H1 (cell line): ENCODE data around the gene TMEM106C. TPM values are rescaled to one million over a fixed set of nuclear protein-coding genes. Genes with fewer than 3 reads are reported as not detected.

ENCODE experiments used
- BCL11A ChIP-seq, 2 experiments: IDR thresholded peaks; one replicate each; pipeline ENCODE4 v1.6.1; 2011; ENCODE audit warnings: low read depth in 2 of 2, low read length in 2 of 2, mild to moderate bottlenecking in 2 of 2
- CHD1 ChIP-seq: IDR thresholded peaks from 2 replicates; pipeline ENCODE4 v1.6.1; 2012; ENCODE audit warnings: low read depth, low read length, improper control_type of control experiment
- CTCF ChIP-seq, 3 experiments: IDR thresholded peaks; 1 replicate in 2 of 3; 2 replicates in 1 of 3; pipeline versions ENCODE4 v1.5.1 to v1.6.1; 2011; ENCODE audit warnings: low read length in 3 of 3, mild to moderate bottlenecking in 3 of 3, inconsistent platforms in 2 of 3, low read depth in 1 of 3, moderate library complexity in 1 of 3; ENCODE audit not compliant: insufficient read depth in 1 of 3; ENCODE audit errors: control extremely low read depth in 1 of 3
- EGR1 ChIP-seq: IDR thresholded peaks from 2 replicates; pipeline ENCODE4 v1.6.1; 2011; ENCODE audit warnings: low read depth, low read length, borderline replicate concordance
- EZH2 ChIP-seq: fragments of 200-600 bp; sonication (generic); IDR thresholded peaks from 2 replicates; pipeline ENCODE4 v1.7.1; 2012; ENCODE audit warnings: low read depth, mild to moderate bottlenecking, moderate library complexity, low read length, inconsistent platforms; ENCODE audit not compliant: severe bottlenecking
- HDAC2 ChIP-seq, 2 experiments: fragments of 300-600 bp in 1 of 2; sonication (generic) in 1 of 2; IDR thresholded peaks; 2 replicates each; pipeline ENCODE4 v1.6.1; 2011 to 2012; ENCODE audit warnings: low read depth in 2 of 2, low read length in 2 of 2, mild to moderate bottlenecking in 2 of 2, moderate library complexity in 2 of 2, borderline replicate concordance in 1 of 2, inconsistent platforms in 1 of 2
- RNF2 ChIP-seq: fragments of 200-900, 300-1000 bp; sonication (generic); IDR thresholded peaks from 2 replicates; pipeline ENCODE4 v1.7.1; 2016; ENCODE audit warnings: borderline replicate concordance, low read depth, mild to moderate bottlenecking, antibody characterized with exemption, low read length; ENCODE audit not compliant: poor library complexity, severe bottlenecking; ENCODE audit errors: missing control alignments
- USF2 ChIP-seq: IDR thresholded peaks from 2 replicates; pipeline ENCODE4 v1.6.1; 2011; ENCODE audit warnings: low read length, improper control_type of control experiment
- polyA plus RNA-seq, 7 experiments: library from polyadenylated mRNA; depleted of rRNA in 3 of 7; stranded (reverse) in 5 of 7; unstranded in 2 of 7; fragments of >200 nt in 5 of 7; fragments of 200-250 nt in 2 of 7; gene quantifications; 1 replicate in 5 of 7; 2 replicates in 1 of 7; 4 replicates in 1 of 7; pipeline versions ENCODE4 v1.2.1 to v1.2.3, GENCODE V29; 2011 to 2013; ENCODE audit warnings: missing spikeins in 2 of 7, mixed read lengths in 2 of 7
- total RNA-seq: library from RNA; stranded (reverse); fragmentation: NEBNext Ultra II Directional; extraction: Animal tissue kit (Norgen Biotek cat#: 25700); gene quantifications from 2 replicates; pipeline ENCODE4 v1.2.1, GENCODE V29; 2021

TMEM106C gene
- total and polyA plus RNA-seq, 2 of the 8 experiments (the other 6 are each of a cell fraction or from before 2014, with no cell fraction given), result 36.6 to 45.3 TPM

GRCh38 chr12:47984331-47984801, 21.0 kb downstream of the TMEM106C start (continued):
- no peak for TF ChIP-seq CTCF (IDR thresholded peaks at IDR 0.05; ENCODE audit: control extremely low read depth in 1 of 3, insufficient read depth in 1 of 3, low read depth in 1 of 3, low read length in 3 of 3)
- no peak for TF ChIP-seq BCL11A (IDR thresholded peaks at IDR 0.05; ENCODE audit: low read depth in 2 of 2, low read length in 2 of 2)
- TF ChIP-seq EZH2, result no peak
- no peak for TF ChIP-seq USF2
- no peak for TF ChIP-seq CHD1
- TF ChIP-seq EGR1, result no peak
- TF ChIP-seq HDAC2 (IDR thresholded peaks at IDR 0.05; ENCODE audit: borderline replicate concordance in 1 of 2, low read depth in 2 of 2, low read length in 2 of 2), result no peak
- no peak for TF ChIP-seq RNF2
- TF ChIP-seq, all 59 proteins: peak for 0
